HG03565 (cell line): ENCODE results near the gene EXPH5.

Experiments
- ATAC-seq: cut with Tn5 transposase; IDR thresholded peaks from one replicate; pipeline ENCODE4 v1.9.1; 2021; ENCODE audit warnings: mild to moderate bottlenecking, moderate library complexity; ENCODE audit not compliant: unreplicated experiment

Gene EXPH5

GRCh38 chr11:108468478-108468864 is 125.1 kb downstream of the EXPH5 start:
- no peak for ATAC-seq

- peak; percentile 98 for ATAC-seq
Observed at GRCh38 chr11:108467091-108467823, 126.3 kb downstream of the EXPH5 start, which contains the start of gene C11orf65. TSS of gene C11orf65 (minus strand) at chr11:108467529. CDS start at chr11:108461559, 5,970 bp downstream.

- no peak for ATAC-seq
Observed at GRCh38 chr11:108466405-108466804, 127.2 kb downstream of the EXPH5 start.
